HL-60 (cell line): Measurements from ENCODE around the gene AGBL4.

Experiments
- CTCF ChIP-seq: IDR thresholded peaks from one replicate; pipeline ENCODE4 v1.5.1; 2011; ENCODE audit warnings: low read length, control low read depth, inconsistent platforms; ENCODE audit not compliant: insufficient read depth
- GABPA ChIP-seq: IDR thresholded peaks from 2 replicates; pipeline ENCODE4 v1.6.1; 2012; ENCODE audit warnings: low read depth
- POLR2AphosphoS5 ChIP-seq: IDR thresholded peaks from 2 replicates; pipeline ENCODE4 v1.6.1; 2012; ENCODE audit warnings: low read depth
- SPI1 ChIP-seq: IDR thresholded peaks from 2 replicates; pipeline ENCODE4 v1.6.1; 2012; ENCODE audit warnings: low read depth, mild to moderate bottlenecking, borderline replicate concordance
- TF ChIP-seq, protein P1 (sequence below): IDR thresholded peaks from 2 replicates; pipeline ENCODE4 v1.6.1; 2012; ENCODE audit warnings: low read depth; ENCODE audit not compliant: insufficient replicate concordance

DNA sequence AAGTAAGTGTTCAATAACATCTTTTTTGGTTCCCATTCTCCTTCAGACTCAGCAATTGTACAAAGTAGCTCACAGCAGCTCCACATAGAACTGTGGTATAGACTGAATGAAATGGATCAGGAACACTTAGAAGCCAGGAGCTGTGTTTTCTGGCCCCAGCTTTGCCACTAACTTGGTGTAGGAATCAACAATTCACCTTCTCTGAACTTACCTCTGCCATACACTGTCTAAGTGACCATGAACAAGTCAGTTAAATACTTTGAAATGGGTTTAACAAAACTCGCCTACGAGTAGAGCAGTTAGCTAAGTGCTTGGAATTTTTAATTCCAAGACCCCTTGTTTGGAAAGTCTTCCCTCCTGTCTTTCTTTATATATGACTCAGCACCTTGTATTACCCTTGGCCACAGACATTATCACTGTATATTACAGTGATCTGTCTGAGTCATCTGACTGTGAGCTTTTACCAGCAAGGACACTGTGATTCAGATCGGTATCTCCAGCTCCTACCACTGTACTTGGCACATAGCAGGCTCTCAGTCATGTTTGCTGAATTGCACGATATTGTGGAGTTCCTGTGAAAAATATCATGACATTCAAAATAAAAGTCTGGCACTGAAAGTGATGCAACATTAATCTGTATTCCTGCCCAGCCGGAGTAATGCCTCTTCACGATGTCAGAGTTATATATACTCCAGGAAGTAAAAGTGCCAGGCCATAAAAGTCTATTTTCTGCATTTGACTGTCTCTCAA lies 1145.4 kb downstream of the AGBL4 start:
- no peak for TF ChIP-seq GABPA
- no peak for TF ChIP-seq CTCF
- TF ChIP-seq, protein P1, sequence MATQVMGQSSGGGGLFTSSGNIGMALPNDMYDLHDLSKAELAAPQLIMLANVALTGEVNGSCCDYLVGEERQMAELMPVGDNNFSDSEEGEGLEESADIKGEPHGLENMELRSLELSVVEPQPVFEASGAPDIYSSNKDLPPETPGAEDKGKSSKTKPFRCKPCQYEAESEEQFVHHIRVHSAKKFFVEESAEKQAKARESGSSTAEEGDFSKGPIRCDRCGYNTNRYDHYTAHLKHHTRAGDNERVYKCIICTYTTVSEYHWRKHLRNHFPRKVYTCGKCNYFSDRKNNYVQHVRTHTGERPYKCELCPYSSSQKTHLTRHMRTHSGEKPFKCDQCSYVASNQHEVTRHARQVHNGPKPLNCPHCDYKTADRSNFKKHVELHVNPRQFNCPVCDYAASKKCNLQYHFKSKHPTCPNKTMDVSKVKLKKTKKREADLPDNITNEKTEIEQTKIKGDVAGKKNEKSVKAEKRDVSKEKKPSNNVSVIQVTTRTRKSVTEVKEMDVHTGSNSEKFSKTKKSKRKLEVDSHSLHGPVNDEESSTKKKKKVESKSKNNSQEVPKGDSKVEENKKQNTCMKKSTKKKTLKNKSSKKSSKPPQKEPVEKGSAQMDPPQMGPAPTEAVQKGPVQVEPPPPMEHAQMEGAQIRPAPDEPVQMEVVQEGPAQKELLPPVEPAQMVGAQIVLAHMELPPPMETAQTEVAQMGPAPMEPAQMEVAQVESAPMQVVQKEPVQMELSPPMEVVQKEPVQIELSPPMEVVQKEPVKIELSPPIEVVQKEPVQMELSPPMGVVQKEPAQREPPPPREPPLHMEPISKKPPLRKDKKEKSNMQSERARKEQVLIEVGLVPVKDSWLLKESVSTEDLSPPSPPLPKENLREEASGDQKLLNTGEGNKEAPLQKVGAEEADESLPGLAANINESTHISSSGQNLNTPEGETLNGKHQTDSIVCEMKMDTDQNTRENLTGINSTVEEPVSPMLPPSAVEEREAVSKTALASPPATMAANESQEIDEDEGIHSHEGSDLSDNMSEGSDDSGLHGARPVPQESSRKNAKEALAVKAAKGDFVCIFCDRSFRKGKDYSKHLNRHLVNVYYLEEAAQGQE: no peak
- TF ChIP-seq POLR2AphosphoS5: no peak
- no peak for TF ChIP-seq SPI1
